GM19463 (cell line): Measurements from ENCODE around the gene SLC30A10.
"Not testable (repeated sequence)": the region's sequence is repeated elsewhere in the genome, so short reads cannot be mapped to it uniquely, and the experiment has no call there.

Source experiments
- ATAC-seq: cut with Tn5 transposase; IDR thresholded peaks from one replicate; pipeline ENCODE4 v1.9.1; 2021; ENCODE audit warnings: mild to moderate bottlenecking, moderate library complexity; ENCODE audit not compliant: unreplicated experiment

The SLC30A10 gene

GRCh38 chr1:219897914-219898313 is 30.4 kb downstream of the SLC30A10 start:
- no peak for ATAC-seq

- ATAC-seq, result not testable (repeated sequence)
Observed at GRCh38 chr1:219892271-219892670, 36.1 kb downstream of the SLC30A10 start.

GRCh38 chr1:219891846-219892245 is 36.5 kb downstream of the SLC30A10 start:
- not testable (repeated sequence) for ATAC-seq

GRCh38 chr1:219888667-219889066 is 39.7 kb downstream of the SLC30A10 start:
- not testable (repeated sequence) for ATAC-seq

GRCh38 chr1:219885680-219886079 is 42.7 kb downstream of the SLC30A10 start:
- no peak for ATAC-seq

GRCh38 chr1:219883400-219884332 is 44.7 kb downstream of the SLC30A10 start:
- no peak for ATAC-seq

GRCh38 chr1:219882755-219883154 is 45.6 kb downstream of the SLC30A10 start:
- no peak for ATAC-seq

- ATAC-seq, result no peak
Observed at GRCh38 chr1:219882096-219882495, 46.3 kb downstream of the SLC30A10 start.

- ATAC-seq, result no peak
Observed at GRCh38 chr1:219880765-219881457, 47.4 kb downstream of the SLC30A10 start.

GRCh38 chr1:219876798-219877209 is 51.6 kb downstream of the SLC30A10 start:
- ATAC-seq, result no peak

- no peak for ATAC-seq
Observed at GRCh38 chr1:219875860-219876259, 52.5 kb downstream of the SLC30A10 start.

GRCh38 chr1:219872538-219872937 is 55.8 kb downstream of the SLC30A10 start:
- not testable (repeated sequence) for ATAC-seq

GRCh38 chr1:219871427-219872057 is 56.8 kb downstream of the SLC30A10 start:
- ATAC-seq, result no peak

GRCh38 chr1:219868615-219869014 is 59.7 kb downstream of the SLC30A10 start:
- ATAC-seq, result not testable (repeated sequence)
